ENCODE measurements around the gene UGT1A10. TPM values are rescaled to one million over a fixed set of nuclear protein-coding genes. Genes with fewer than 3 reads are reported as not detected.
"Not testable (repeated sequence)": the region's sequence is repeated elsewhere in the genome, so short reads cannot be mapped to it uniquely, and the experiment has no call there.

Gene UGT1A10
- total RNA-seq, result not detected in 3 replicates
- long read RNA-seq, result 0 reads

DNA sequence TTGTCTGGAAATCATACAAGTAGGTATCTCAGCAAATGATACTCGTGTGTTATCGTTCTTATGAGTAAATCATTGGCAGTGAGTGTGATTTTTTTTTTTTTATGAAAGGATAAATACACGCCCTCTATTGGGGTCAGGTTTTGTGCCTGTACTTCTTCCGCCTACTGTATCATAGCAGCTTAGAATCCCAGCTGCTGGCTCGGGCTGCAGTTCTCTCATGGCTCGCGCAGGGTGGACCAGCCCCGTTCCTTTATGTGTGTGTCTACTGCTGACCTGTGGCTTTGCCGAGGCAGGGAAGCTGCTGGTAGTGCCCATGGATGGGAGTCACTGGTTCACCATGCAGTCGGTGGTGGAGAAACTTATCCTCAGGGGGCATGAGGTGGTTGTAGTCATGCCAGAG, at the start of gene UGT1A10:
Gene UGT1A10 (plus strand): TSS at position 143 of the 400 bp plus-strand sequence. CDS start 75 bp downstream, at position 218.
- Mint-ChIP-seq H3K27me3 (ENCODE audit: low read depth) (peaks cover 31% of the 10 kb centered on the region), H3K9me3 (ENCODE audit: low read depth) (peaks cover 18% of the 10 kb centered on the region)
- not testable (repeated sequence) for H3K27ac Mint-ChIP-seq (ENCODE audit: unreplicated experiment); H3K4me1 Mint-ChIP-seq (ENCODE audit: low read depth); H3K36me3 Mint-ChIP-seq (ENCODE audit: low read depth); DNase-seq (ENCODE audit: low spot score); H3K4me3 Mint-ChIP-seq (ENCODE audit: unreplicated experiment)

DNA sequence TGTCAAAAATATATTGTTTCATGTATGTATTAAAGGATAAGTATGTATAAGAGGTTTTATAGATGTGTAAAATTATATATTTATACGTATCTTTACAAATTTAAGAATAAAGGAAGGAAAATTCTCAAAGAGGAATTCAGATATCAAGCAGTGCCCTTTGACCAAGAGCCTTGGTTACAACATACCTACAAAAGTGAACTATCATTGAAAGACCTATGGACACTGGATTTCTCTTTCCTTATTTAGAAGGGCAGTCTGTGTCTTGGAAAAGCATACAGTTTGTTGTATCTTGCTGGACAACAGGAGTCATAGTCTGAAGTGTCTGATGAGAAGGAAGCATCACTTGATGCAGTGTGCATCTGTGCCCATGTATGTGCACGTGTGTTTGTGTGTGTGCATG, 47.8 kb upstream of the UGT1A10 start:
- TF ChIP-seq, protein P1, sequence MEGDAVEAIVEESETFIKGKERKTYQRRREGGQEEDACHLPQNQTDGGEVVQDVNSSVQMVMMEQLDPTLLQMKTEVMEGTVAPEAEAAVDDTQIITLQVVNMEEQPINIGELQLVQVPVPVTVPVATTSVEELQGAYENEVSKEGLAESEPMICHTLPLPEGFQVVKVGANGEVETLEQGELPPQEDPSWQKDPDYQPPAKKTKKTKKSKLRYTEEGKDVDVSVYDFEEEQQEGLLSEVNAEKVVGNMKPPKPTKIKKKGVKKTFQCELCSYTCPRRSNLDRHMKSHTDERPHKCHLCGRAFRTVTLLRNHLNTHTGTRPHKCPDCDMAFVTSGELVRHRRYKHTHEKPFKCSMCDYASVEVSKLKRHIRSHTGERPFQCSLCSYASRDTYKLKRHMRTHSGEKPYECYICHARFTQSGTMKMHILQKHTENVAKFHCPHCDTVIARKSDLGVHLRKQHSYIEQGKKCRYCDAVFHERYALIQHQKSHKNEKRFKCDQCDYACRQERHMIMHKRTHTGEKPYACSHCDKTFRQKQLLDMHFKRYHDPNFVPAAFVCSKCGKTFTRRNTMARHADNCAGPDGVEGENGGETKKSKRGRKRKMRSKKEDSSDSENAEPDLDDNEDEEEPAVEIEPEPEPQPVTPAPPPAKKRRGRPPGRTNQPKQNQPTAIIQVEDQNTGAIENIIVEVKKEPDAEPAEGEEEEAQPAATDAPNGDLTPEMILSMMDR (IDR thresholded peaks at IDR 0.05), result no peak
- no peak overlapping the region for H3K27ac Mint-ChIP-seq (ENCODE audit: unreplicated experiment)
- no peaks in the 10 kb centered on the region for H3K4me1 Mint-ChIP-seq (ENCODE audit: low read depth)
- no peak overlapping the region for H3K4me3 Mint-ChIP-seq (ENCODE audit: unreplicated experiment)
- no peaks in the 10 kb centered on the region for H3K9me3 Mint-ChIP-seq (ENCODE audit: low read depth)
- DNase-seq (ENCODE audit: low spot score), result no peak
- H3K27me3 Mint-ChIP-seq (ENCODE audit: low read depth), result no peaks in the 10 kb centered on the region
- no peaks in the 10 kb centered on the region for H3K36me3 Mint-ChIP-seq (ENCODE audit: low read depth)

DNA sequence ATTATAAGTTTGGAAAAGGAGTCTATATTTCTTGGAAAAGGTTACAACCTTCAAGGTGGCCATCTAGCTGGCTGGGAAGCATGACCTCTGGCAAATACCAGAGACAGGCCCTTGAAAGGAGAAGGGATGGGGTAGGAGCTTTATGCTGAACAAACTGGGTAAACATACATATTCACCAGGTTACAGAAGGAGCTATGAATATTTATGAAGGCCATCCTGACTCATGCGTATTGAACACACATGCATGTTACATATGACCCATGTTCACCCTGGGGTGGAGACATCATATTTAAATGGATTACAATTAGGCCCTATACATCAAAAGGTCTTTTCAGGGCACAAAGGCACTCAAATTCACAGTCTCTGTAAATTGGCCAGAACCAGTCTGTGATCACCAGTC, 43.5 kb upstream of the UGT1A10 start:
- not testable (repeated sequence) for H3K4me3 Mint-ChIP-seq (ENCODE audit: unreplicated experiment); H3K27me3 Mint-ChIP-seq (ENCODE audit: low read depth); H3K27ac Mint-ChIP-seq (ENCODE audit: unreplicated experiment); DNase-seq (ENCODE audit: low spot score); H3K4me1 Mint-ChIP-seq (ENCODE audit: low read depth); H3K9me3 Mint-ChIP-seq (ENCODE audit: low read depth); H3K36me3 Mint-ChIP-seq (ENCODE audit: low read depth)

DNA sequence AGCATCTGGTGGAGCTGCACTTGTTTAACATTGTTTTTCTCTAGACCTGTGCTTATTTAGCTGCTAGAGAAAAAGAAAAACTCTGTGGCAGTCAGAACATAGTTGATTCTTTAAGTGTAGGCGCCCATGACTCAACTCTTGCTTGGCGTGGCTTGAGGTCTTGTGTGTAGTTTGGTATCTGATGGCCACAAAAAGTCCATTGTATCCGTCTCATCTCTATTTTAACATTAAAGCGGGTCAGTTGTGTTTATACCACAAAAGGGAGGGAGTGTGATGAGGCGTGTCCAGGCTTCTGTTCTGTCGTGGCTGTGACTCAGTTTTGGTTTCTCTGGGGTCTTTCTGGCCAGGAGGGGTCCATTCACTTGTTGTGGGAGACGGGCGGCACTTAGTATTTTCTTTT, 43.0 kb upstream of the UGT1A10 start:
- TF ChIP-seq, protein P1 (IDR thresholded peaks at IDR 0.05), result no peak
- Mint-ChIP-seq H3K9me3 (ENCODE audit: low read depth) (no peaks in the 10 kb centered on the region), H3K36me3 (ENCODE audit: low read depth) (no peaks in the 10 kb centered on the region), H3K4me1 (ENCODE audit: low read depth) (no peaks in the 10 kb centered on the region), H3K27me3 (ENCODE audit: low read depth) (no peaks in the 10 kb centered on the region), H3K27ac (ENCODE audit: unreplicated experiment) (no peak overlapping the region), H3K4me3 (ENCODE audit: unreplicated experiment) (no peak overlapping the region)
- no peak for DNase-seq (ENCODE audit: low spot score)

DNA sequence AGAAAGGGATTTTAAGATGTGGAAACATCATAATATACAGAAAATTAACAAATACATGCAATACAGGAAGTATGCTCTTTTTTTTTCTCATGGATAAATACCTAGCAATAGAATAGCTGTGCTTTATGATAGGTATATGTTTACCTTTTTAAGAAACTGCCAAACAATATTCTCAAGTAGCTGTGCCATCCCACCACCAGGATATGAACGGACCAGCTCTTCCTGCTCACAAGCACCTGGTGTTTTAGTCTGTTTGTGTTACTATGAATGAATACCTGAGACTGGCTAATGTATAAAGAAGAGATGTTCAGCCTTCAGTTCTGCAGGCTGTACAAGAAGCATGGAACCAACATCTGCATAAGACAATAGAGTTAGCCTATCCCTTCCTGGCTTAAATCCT, 38.7 kb upstream of the UGT1A10 start:
- H3K4me3 Mint-ChIP-seq (ENCODE audit: unreplicated experiment), result no peak overlapping the region
- H3K27ac Mint-ChIP-seq (ENCODE audit: unreplicated experiment), result no peak overlapping the region
- peaks cover 5% of the 10 kb centered on the region for H3K4me1 Mint-ChIP-seq (ENCODE audit: low read depth)
- no peaks in the 10 kb centered on the region for H3K36me3 Mint-ChIP-seq (ENCODE audit: low read depth)
- H3K27me3 Mint-ChIP-seq (ENCODE audit: low read depth), result peaks cover 5% of the 10 kb centered on the region
- TF ChIP-seq, protein P1 (IDR thresholded peaks at IDR 0.05), result no peak
- H3K9me3 Mint-ChIP-seq (ENCODE audit: low read depth), result peaks cover 4% of the 10 kb centered on the region
- no peak for DNase-seq (ENCODE audit: low spot score)

DNA sequence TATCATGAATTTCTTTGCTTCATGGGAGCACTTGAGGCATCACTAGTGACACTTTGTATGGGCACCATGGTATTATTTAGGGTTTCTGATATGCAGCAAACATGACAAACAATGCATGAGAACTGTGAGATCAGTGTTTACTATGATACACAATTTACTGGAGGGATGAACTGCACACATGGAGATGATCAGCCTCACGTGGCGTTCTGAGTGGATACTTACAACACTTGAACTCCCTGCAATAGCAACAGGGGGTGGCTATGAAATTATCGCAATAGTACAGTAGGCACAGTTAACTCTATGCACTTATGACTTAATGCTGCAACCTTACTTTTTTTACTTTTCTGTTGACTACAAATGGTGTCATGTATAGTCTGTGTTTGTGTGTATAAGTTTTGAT, 37.3 kb upstream of the UGT1A10 start:
- DNase-seq (ENCODE audit: low spot score), result no peak
- Mint-ChIP-seq H3K4me1 (ENCODE audit: low read depth) (peaks cover 5% of the 10 kb centered on the region), H3K9me3 (ENCODE audit: low read depth) (peaks cover 6% of the 10 kb centered on the region), H3K27ac (ENCODE audit: unreplicated experiment) (no peak overlapping the region), H3K27me3 (ENCODE audit: low read depth) (peaks cover 5% of the 10 kb centered on the region), H3K4me3 (ENCODE audit: unreplicated experiment) (no peak overlapping the region), H3K36me3 (ENCODE audit: low read depth) (no peaks in the 10 kb centered on the region)
- TF ChIP-seq, protein P1 (IDR thresholded peaks at IDR 0.05), result no peak
